H1 (cell line): Measurements from ENCODE around the gene SCN1B. TPM values are rescaled to one million over a fixed set of nuclear protein-coding genes. Genes with fewer than 3 reads are reported as not detected.

Experiments used
- CTCF ChIA-PET: fragments of 300-600 bp; sonication (Branson Sonifier 250); formaldehyde crosslinking; loops from one replicate; lab custom pipeline; 2021; ENCODE audit not compliant: partially characterized antibody; lab: Charles Lee
- POLR2A ChIA-PET: fragments of 300-600 bp; sonication (Branson Sonifier 250); formaldehyde crosslinking; loops from one replicate; lab custom pipeline; 2021; ENCODE audit warnings: inconsistent platforms; ENCODE audit not compliant: partially characterized antibody; lab: Charles Lee
- DNase-seq, 2 experiments: peaks; one replicate each; pipeline versions ENCODE4 v3.0.0 to v3.0.0-alpha.2; 2010 to 2022; ENCODE audit warnings: low spot score in 2 of 2, low read depth in 1 of 2, mixed read lengths in 1 of 2
- FAIRE-seq: peaks from 2 replicates; lab custom pipeline; 2011; peaks lifted over from hg19 to GRCh38; lab: Jason Lieb, UNC
- H2AFZ ChIP-seq: 2 replicates; pipeline ENCODE4 v1.8.1; 2012; ENCODE audit warnings: low read length, inconsistent platforms
- H2AK5ac ChIP-seq: 2 replicates; pipeline ENCODE4 v1.6.1; 2013; ENCODE audit warnings: low read depth, low read length
- H2BK120ac ChIP-seq: replicated peaks from 2 replicates; pipeline ENCODE3; 2013; ENCODE audit warnings: low read depth, low read length, inconsistent platforms
- H2BK12ac ChIP-seq: 2 replicates; pipeline ENCODE4 v1.6.1; 2013; ENCODE audit warnings: low read depth, low read length
- H2BK15ac ChIP-seq: 2 replicates; pipeline ENCODE4 v1.6.1; 2013; ENCODE audit warnings: low read length
- H2BK20ac ChIP-seq: 2 replicates; pipeline ENCODE4 v1.6.1; 2013; ENCODE audit warnings: low read length
- H2BK5ac ChIP-seq: 2 replicates; pipeline ENCODE4 v1.6.1; 2013; ENCODE audit warnings: low read depth, low read length
- H3K14ac ChIP-seq: 2 replicates; pipeline ENCODE4 v1.6.1; 2013; ENCODE audit warnings: inconsistent platforms; ENCODE audit not compliant: insufficient read length
- H3K18ac ChIP-seq: 2 replicates; pipeline ENCODE4 v1.6.1; 2013; ENCODE audit warnings: low read length; ENCODE audit errors: extremely low read depth
- H3K23ac ChIP-seq: 2 replicates; pipeline ENCODE4 v1.6.1; 2013; ENCODE audit warnings: inconsistent platforms; ENCODE audit not compliant: insufficient read length
- H3K23me2 ChIP-seq: 2 replicates; pipeline ENCODE4 v1.6.1; 2013; ENCODE audit warnings: low read depth, low read length
- H3K27ac ChIP-seq: 2 replicates; pipeline ENCODE4 v1.6.1; 2011; ENCODE audit warnings: low read depth, low read length, inconsistent platforms
- H3K27me3 ChIP-seq, 4 experiments: replicated peaks in 1 of 4; 1 replicate in 1 of 4; 2 replicates in 3 of 4; pipeline versions ENCODE4 v1.6.1 to v1.8.1; 2011 to 2013; ENCODE audit warnings: low read length in 3 of 4, mild to moderate bottlenecking in 3 of 4, inconsistent platforms in 2 of 4, mixed read lengths in 2 of 4, moderate library complexity in 1 of 4; ENCODE audit not compliant: control insufficient read depth in 3 of 4, insufficient read depth in 3 of 4; ENCODE audit errors: extremely low read depth in 1 of 4
- H3K36me3 ChIP-seq, 4 experiments: 2 replicates each; pipeline versions ENCODE4 v1.6.1 to v1.8.1; 2011 to 2013; ENCODE audit warnings: mild to moderate bottlenecking in 4 of 4, low read length in 3 of 4, moderate library complexity in 2 of 4, control low read depth in 1 of 4, inconsistent platforms in 1 of 4; ENCODE audit not compliant: insufficient read depth in 4 of 4, control insufficient read depth in 2 of 4
- H3K4ac ChIP-seq: replicated peaks from 2 replicates; pipeline ENCODE3; 2013; ENCODE audit warnings: low read length, low read depth, mixed read lengths, inconsistent platforms; ENCODE audit not compliant: insufficient read length
- H3K4me1 ChIP-seq, 4 experiments: replicated peaks in 1 of 4; 1 replicate in 1 of 4; 2 replicates in 3 of 4; pipeline versions ENCODE4 v1.6.1 to v1.8.1; 2011 to 2013; ENCODE audit warnings: low read length in 3 of 4, inconsistent platforms in 2 of 4, mixed read lengths in 1 of 4; ENCODE audit not compliant: insufficient read depth in 4 of 4, control insufficient read depth in 3 of 4
- H3K4me2 ChIP-seq, 2 experiments: 2 replicates each; pipeline versions ENCODE4 v1.6.1 to v1.8.1; 2011 to 2013; ENCODE audit warnings: low read depth in 2 of 2, low read length in 2 of 2, control low read depth in 1 of 2, inconsistent platforms in 1 of 2, mild to moderate bottlenecking in 1 of 2; ENCODE audit not compliant: insufficient read depth in 1 of 2
- H3K4me3 ChIP-seq, 4 experiments: fragments of 200-600, 300-600 bp in 1 of 4; sonication (generic), shearing (Covaris generic), sonication (Bioruptor Twin) in 1 of 4; 2 replicates each; pipeline versions ENCODE4 v1.5.1 to v1.8.1; 2011 to 2016; ENCODE audit warnings: low read length in 4 of 4, low read depth in 3 of 4, control low read depth in 2 of 4, inconsistent platforms in 2 of 4, mild to moderate bottlenecking in 2 of 4, mixed read lengths in 1 of 4, moderate library complexity in 1 of 4; ENCODE audit not compliant: insufficient read depth in 2 of 4; ENCODE audit errors: extremely low read depth in 1 of 4
- H3K56ac ChIP-seq: replicated peaks from 2 replicates; pipeline ENCODE3; 2013; ENCODE audit warnings: low read depth, mild to moderate bottlenecking, mixed read lengths, low read length, inconsistent platforms; ENCODE audit not compliant: insufficient read length
- H3K79me1 ChIP-seq: 2 replicates; pipeline ENCODE4 v1.6.1; 2013; ENCODE audit warnings: low read depth, low read length, control low read depth
- H3K79me2 ChIP-seq, 2 experiments: 2 replicates each; pipeline versions ENCODE4 v1.6.1 to v1.8.1; 2012 to 2013; ENCODE audit warnings: low read length in 2 of 2, mild to moderate bottlenecking in 2 of 2, inconsistent platforms in 1 of 2; ENCODE audit not compliant: insufficient read depth in 2 of 2, control insufficient read depth in 1 of 2
- H3K9ac ChIP-seq, 4 experiments: replicated peaks in 1 of 4; 1 replicate in 1 of 4; 2 replicates in 3 of 4; pipeline versions ENCODE4 v1.6.1 to v1.8.1; 2011 to 2013; ENCODE audit warnings: low read depth in 3 of 4, low read length in 3 of 4, control low read depth in 2 of 4, mild to moderate bottlenecking in 2 of 4, moderate library complexity in 2 of 4, inconsistent platforms in 1 of 4; ENCODE audit errors: extremely low read depth in 1 of 4
- H3K9me3 ChIP-seq, 2 experiments: 2 replicates each; pipeline versions ENCODE4 v1.6.1 to v1.8.1; 2012 to 2013; ENCODE audit warnings: mild to moderate bottlenecking in 2 of 2, moderate library complexity in 2 of 2, control low read depth in 1 of 2, inconsistent platforms in 1 of 2, low read depth in 1 of 2, low read length in 1 of 2, mixed read lengths in 1 of 2; ENCODE audit not compliant: insufficient read depth in 2 of 2
- H4K20me1 ChIP-seq, 2 experiments: replicated peaks in 1 of 2; 2 replicates each; pipeline versions ENCODE3 to v1.8.1; 2011 to 2013; ENCODE audit warnings: inconsistent platforms in 2 of 2, low read length in 2 of 2, mild to moderate bottlenecking in 1 of 2; ENCODE audit not compliant: insufficient read depth in 2 of 2, control insufficient read depth in 1 of 2
- H4K5ac ChIP-seq: 2 replicates; pipeline ENCODE4 v1.6.1; 2013; ENCODE audit warnings: low read length, low read depth, mixed read lengths, inconsistent platforms; ENCODE audit not compliant: insufficient read length
- H4K8ac ChIP-seq: 2 replicates; pipeline ENCODE4 v1.8.0; 2013; ENCODE audit warnings: mild to moderate bottlenecking, moderate library complexity, low read length, inconsistent platforms; ENCODE audit not compliant: insufficient read depth; ENCODE audit errors: extremely low read depth
- H4K91ac ChIP-seq: replicated peaks from 2 replicates; pipeline ENCODE3; 2013; ENCODE audit warnings: low read length, mixed read lengths, inconsistent platforms; ENCODE audit not compliant: insufficient read length
- BRCA1 ChIP-seq: IDR thresholded peaks from 2 replicates; pipeline ENCODE4 v1.6.1; 2012; ENCODE audit warnings: low read depth, low read length, improper control_type of control experiment
- GABPA ChIP-seq: IDR thresholded peaks from 2 replicates; pipeline ENCODE4 v1.6.1; 2011; ENCODE audit warnings: mild to moderate bottlenecking, low read length, moderate library complexity, borderline replicate concordance; ENCODE audit not compliant: insufficient read depth
- KDM1A ChIP-seq: fragments of 200-600, 300-600 bp; sonication (generic); IDR thresholded peaks from 2 replicates; pipeline ENCODE4 v1.7.1; 2016; ENCODE audit warnings: mild to moderate bottlenecking, low read length, borderline replicate concordance
- NRF1 ChIP-seq: IDR thresholded peaks from 2 replicates; pipeline ENCODE4 v1.6.1; 2011; ENCODE audit warnings: mild to moderate bottlenecking, low read depth, low read length, improper control_type of control experiment
- RBBP5 ChIP-seq: IDR thresholded peaks from 2 replicates; pipeline ENCODE4 v1.7.1; 2012; ENCODE audit warnings: low read depth, mild to moderate bottlenecking, inconsistent platforms, low read length, moderate library complexity, borderline replicate concordance
- SIN3A ChIP-seq, 2 experiments: IDR thresholded peaks in 1 of 2; conservative IDR thresholded peaks in 1 of 2; 2 replicates each; pipeline ENCODE4 v1.6.1; 2011 to 2012; ENCODE audit warnings: low read length in 2 of 2, improper control_type of control experiment in 1 of 2, low read depth in 1 of 2, mild to moderate bottlenecking in 1 of 2
- WGBS, 2 experiments: shearing (Covaris generic) in 1 of 2; methylation state at CpG; one replicate each; pipeline versions ENCODE4 v1.1.6 to v1.1.7; 2013 to 2015; ENCODE audit warnings: low lambda C conversion rate in 2 of 2, mixed read lengths in 2 of 2, inconsistent platforms in 1 of 2, low coverage in 1 of 2, missing lambda C conversion rate in 1 of 2; ENCODE audit not compliant: insufficient replicate concordance in 2 of 2, insufficient coverage in 1 of 2, insufficient read length in 1 of 2; ENCODE audit errors: extremely low coverage in 1 of 2, missing lambda C conversion rate in 1 of 2; 5-methylcytosine and 5-hydroxymethylcytosine counted together
- polyA plus RNA-seq, 7 experiments: library from polyadenylated mRNA; depleted of rRNA in 3 of 7; stranded (reverse) in 5 of 7; unstranded in 2 of 7; fragments of >200 nt in 5 of 7; fragments of 200-250 nt in 2 of 7; gene quantifications; 1 replicate in 5 of 7; 2 replicates in 1 of 7; 4 replicates in 1 of 7; pipeline versions ENCODE4 v1.2.1 to v1.2.3, GENCODE V29; 2011 to 2013; ENCODE audit warnings: missing spikeins in 2 of 7, mixed read lengths in 2 of 7
- total RNA-seq: library from RNA; stranded (reverse); fragmentation: NEBNext Ultra II Directional; extraction: Animal tissue kit (Norgen Biotek cat#: 25700); gene quantifications from 2 replicates; pipeline ENCODE4 v1.2.1, GENCODE V29; 2021

SCN1B gene
- total and polyA plus RNA-seq, 2 of the 8 experiments (the other 6 are each of a cell fraction or from before 2014, with no cell fraction given): 3.1 to 3.5 TPM

DNA sequence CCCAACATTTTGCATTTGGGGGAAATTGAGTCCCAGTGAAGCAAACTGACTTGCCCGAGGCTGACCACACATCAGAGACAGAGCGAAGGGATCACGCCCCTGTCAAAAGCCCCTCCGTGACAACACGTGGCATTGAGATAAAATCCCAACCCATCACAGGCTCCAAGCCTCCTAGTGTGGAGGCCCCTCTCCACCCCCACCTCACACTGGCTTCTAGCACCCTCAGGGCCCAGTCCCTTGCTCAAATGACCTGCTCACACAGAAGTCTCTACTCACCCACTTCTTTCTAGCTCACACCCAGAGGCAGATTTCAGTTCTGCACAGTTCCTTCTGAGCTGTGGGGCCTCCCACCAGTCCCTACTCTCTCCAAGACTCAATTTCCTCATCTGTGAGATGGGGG lies 21.5 kb downstream of the SCN1B start:
- Histone ChIP-seq H3K36me3 (no peaks in the 10 kb centered on the region; a peak in 1 of 8 replicates), H3K9ac (no peak overlapping the region), H3K27ac (no peak overlapping the region), H4K20me1 (no peaks in the 10 kb centered on the region), H3K23me2 (no peaks in the 10 kb centered on the region), H3K4me3 (no peak overlapping the region), H3K4ac (no peak overlapping the region), H3K14ac (no peak overlapping the region), H2BK5ac (no peak overlapping the region), H3K9me3 (no peaks in the 10 kb centered on the region), H4K8ac (no peak overlapping the region; the same call in 1 of the 2 replicates), H4K5ac (no peak overlapping the region), H2BK120ac (no peak overlapping the region), H3K23ac (no peak overlapping the region), H4K91ac (no peak overlapping the region), H2BK15ac (no peak overlapping the region), H3K4me2 (no peak overlapping the region), H3K79me1 (no peaks in the 10 kb centered on the region), H3K4me1 (peaks cover 0 to 11% (median 2%) of the 10 kb centered on the region in 4 experiments; a peak in 5 of 7 replicates), H2BK12ac (no peak overlapping the region), H2AFZ (no peak overlapping the region), H3K27me3 (no peaks in the 10 kb centered on the region), H2AK5ac (no peak overlapping the region), H2BK20ac (no peak overlapping the region), H3K18ac (no peak overlapping the region), H3K79me2 (no peaks in the 10 kb centered on the region), H3K56ac (no peak overlapping the region)
- FAIRE-seq (no peak), DNase-seq (no peak)
- WGBS, 2 experiments: 79% methylated on average over 5 of the region's 5 CpGs; no CpG with 5 or more reads in 1 of the 2 experiments
- ChIA-PET POLR2A (interaction anchor here (1.0 to 2.1 kb wide), 5 partner anchors 11 to 554 kb away, joined by 3 to 9 read pairs (median 3); no protein-coding TSS in a partner anchor), CTCF (interaction anchor here (1.3 to 13.0 kb wide), 5 partner anchors 9 to 101 kb away, joined by 3 to 56 read pairs (median 4); no protein-coding TSS in a partner anchor)
- TF ChIP-seq RBBP5 (no peak), KDM1A (no peak), BRCA1 (no peak), SIN3A (conservative IDR thresholded peaks at IDR 0.05 in 1 of 2, IDR thresholded peaks at IDR 0.05 in 1 of 2; ENCODE audit: low read depth in 1 of 2, low read length in 2 of 2) (no peak), GABPA (no peak), NRF1 (no peak)
